Measurements from ENCODE around the gene PPFIA1.

The PPFIA1 gene

GRCh38 chr11:70352601-70353000, 82.1 kb downstream of the PPFIA1 start:
- in situ Hi-C loops (cut with MboI; ENCODE audit: low sequenced_read_pairs) = no loop called here

- in situ Hi-C loops (cut with MboI; ENCODE audit: low sequenced_read_pairs) = no loop called here
These were observed 82.8 kb downstream of the PPFIA1 start for GRCh38 chr11:70353329-70353728.

DNA sequence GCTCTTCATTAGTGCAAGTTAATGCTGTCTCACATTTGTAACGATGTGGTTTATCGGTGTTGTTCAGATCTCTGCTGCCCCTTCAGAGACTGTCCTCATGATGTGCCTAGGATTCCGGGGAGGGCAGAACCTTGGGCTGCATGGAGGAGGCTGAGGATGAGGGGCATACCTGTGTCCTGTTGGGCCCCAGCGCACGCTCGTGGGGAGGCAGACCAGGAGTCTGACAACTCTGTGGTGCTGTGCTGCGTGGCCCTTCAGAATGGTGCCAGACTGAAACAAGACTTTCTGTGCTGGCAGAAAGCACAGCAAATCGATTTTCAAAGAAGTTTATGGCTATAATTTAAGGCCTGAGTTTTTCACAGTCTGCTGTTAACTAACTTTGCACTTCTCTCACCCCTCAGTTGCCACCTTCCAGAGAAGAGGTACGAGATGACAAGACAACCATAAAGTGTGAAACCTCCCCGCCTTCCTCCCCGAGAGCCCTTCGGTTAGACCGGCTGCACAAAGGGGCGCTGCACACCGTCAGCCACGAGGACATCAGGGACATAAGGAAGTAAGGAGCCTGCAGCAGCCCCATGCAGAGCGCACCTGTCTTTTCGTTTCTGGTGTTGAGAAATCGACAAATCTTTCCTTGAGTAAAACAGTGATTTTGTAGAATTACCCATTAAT, 83.5 kb downstream of the PPFIA1 start:
- in situ Hi-C loops (cut with MboI; ENCODE audit: low sequenced_read_pairs) = no loop called here

DNA sequence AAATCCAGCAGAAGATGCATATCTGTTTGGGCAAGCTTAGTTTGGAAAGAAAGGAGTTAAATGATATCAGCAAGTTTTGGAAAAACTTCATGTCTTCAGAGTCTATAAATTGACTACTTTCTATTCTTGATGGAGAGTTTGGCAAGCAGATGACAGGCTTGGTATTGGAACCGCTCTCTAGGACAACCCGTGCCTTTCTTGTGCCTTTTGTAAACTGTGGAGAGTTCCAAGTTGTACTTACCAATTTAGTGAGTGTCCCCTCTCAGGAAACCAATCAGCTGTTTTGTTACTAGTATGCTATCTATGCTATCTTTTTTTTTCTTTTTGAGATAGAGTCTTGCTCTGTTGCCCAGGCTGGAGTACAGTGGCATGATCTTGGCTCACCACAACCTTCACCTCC, 84.1 kb downstream of the PPFIA1 start:
- in situ Hi-C loops (cut with MboI; ENCODE audit: low sequenced_read_pairs) = no loop called here

GRCh38 chr11:70358753-70359152, 88.3 kb downstream of the PPFIA1 start:
- in situ Hi-C loops (cut with MboI; ENCODE audit: low sequenced_read_pairs) = no loop called here

DNA sequence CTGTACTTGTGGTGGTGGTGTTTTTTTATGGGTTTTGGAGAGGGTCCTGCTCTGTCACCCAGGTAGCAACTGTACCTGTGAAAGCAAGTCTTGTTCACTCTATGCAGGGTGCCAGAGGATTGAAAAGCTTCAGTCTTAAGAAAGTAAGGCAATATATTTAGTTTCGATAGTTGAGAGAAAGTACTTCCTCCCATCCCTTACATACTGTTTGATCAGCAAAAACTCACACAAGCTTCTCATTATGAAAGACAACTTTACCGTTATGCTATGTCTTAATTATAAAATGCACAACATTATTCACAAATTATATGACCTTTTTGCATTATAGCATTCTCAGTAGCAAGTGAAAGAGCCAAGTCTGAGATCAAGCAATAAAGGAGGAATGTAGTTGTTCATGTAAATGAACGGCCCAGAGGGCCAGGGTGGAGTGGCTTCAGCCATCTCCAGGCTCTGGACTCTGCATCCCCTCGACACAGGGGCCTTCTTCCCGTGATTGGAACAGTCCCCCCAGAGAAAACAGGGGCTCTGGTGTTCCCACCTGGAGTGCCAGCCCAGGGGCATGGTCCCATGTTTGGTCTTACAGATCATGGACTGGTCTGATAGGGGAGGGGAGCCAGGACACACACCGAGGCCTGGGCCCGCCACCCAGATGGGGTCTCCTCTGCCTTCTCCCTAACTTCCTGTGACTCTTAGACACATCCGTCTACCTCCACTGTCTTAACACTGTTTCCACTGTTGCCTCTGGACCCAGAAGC, 89.1 kb downstream of the PPFIA1 start:
- in situ Hi-C loops (cut with MboI; ENCODE audit: low sequenced_read_pairs) = no loop called here

GRCh38 chr11:70360211-70360610, 89.7 kb downstream of the PPFIA1 start:
- in situ Hi-C loops (cut with MboI; ENCODE audit: low sequenced_read_pairs) = no loop called here

DNA sequence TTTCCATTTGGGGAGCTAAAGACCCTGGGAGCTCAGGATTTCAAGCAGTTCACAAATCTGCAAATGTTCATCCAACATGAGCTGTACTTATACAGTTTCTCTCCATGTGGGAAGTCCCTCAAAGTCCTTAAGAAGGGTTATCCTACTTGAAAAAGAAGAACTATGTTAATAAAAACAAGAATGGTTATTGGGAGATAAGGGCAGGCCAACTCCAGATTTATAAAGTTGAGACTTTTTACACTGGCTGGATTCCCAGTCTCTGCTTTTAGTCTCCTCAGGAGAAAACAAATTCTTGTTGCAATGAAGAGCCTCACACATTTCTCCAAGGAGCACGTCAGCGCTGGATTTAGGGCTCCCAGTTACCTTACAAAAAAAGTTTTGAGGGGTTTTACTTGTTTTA, 93.7 kb downstream of the PPFIA1 start:
- in situ Hi-C loops (cut with MboI; ENCODE audit: low sequenced_read_pairs) = no loop called here

- in situ Hi-C loops (cut with MboI; ENCODE audit: low sequenced_read_pairs) = no loop called here
These were observed 94.5 kb downstream of the PPFIA1 start for GRCh38 chr11:70364745-70365543.

DNA sequence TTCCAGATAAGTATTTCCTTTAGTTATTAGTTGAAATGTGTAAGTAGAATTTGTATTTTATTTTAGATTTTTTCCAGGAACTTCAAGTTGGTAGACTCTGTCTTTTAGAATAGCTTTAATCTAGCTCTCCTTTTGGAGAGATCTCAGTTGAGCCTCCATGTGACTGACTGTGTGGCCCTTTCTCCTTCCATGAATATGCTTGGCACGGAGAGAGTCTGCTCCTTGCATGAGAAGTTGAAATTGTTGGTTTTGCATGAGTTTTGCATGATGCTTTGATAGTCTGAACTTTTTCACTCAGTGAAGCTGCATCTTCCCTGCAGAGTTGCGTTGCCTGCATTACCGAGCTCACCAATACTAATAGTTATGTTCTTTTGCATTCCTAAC, 95.0 kb downstream of the PPFIA1 start:
- in situ Hi-C loops (cut with MboI; ENCODE audit: low sequenced_read_pairs) = no loop called here

DNA sequence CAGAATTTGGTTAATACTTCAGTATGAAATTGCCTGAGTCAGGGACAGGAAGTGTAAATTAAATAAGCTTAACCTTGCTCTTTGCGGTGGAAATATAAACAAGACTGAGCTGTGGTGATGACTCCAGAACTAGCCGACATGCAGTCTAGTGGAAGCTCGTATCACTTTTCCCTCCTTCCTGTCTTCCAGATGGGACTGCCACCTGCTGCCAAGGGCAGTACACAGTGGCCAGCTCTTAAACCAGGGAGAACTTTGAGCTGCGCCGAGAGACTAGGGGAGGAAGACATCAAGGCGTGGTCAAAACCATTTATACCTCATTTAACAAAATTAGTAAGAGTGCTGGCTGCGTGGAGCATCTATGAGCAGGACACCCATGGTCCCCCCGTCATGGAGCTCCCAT, 96.6 kb downstream of the PPFIA1 start:
- in situ Hi-C loops (cut with MboI; ENCODE audit: low sequenced_read_pairs) = no loop called here

DNA sequence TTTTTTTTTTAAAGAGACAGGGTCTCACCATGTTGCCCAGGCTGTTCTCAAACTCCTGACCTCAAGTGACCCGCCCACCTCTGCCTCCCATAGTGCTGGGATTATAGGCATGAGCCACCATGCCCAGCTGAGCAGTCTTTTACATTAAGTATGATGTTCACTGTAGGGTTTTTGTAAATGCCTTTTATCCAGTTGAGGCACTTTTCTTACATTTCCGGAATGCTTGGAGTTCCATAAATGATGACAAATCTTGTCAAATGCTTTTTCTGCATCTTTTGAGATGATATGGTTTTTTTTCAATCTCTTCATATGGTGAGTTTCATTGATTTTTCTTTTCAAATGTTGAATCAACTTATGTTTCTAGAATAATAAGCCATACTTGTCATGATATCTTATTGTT, 98.5 kb downstream of the PPFIA1 start:
- in situ Hi-C loops (cut with MboI; ENCODE audit: low sequenced_read_pairs) = no loop called here

GRCh38 chr11:70371241-70371640, 100.8 kb downstream of the PPFIA1 start:
- in situ Hi-C loops (cut with MboI; ENCODE audit: low sequenced_read_pairs) = no loop called here

- in situ Hi-C loops (cut with MboI; ENCODE audit: low sequenced_read_pairs) = no loop called here
These were observed 101.6 kb downstream of the PPFIA1 start for GRCh38 chr11:70372076-70372475.

- in situ Hi-C loops (cut with MboI; ENCODE audit: low sequenced_read_pairs) = no loop called here
These were observed 106.1 kb downstream of the PPFIA1 start for GRCh38 chr11:70376621-70377020.

DNA sequence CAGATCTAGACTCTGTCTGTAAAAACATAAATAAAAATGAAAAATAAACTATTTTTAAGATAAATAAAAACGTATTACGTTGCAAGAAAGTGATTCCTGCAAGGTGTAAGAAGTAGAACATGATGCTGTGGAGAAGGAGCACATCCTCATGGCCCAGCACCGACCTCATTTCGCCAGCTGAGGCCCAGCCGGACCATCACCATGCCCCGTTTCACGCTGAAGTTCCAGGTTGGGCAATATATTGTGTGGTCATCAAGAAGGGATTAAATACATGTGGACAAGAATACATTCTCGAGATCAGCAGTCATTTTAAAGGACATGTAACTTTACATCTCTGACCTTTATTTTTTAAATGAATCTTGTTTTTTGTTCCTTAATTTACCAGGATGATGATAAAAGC, 107.2 kb downstream of the PPFIA1 start:
- in situ Hi-C loops (cut with MboI; ENCODE audit: low sequenced_read_pairs) = no loop called here

DNA sequence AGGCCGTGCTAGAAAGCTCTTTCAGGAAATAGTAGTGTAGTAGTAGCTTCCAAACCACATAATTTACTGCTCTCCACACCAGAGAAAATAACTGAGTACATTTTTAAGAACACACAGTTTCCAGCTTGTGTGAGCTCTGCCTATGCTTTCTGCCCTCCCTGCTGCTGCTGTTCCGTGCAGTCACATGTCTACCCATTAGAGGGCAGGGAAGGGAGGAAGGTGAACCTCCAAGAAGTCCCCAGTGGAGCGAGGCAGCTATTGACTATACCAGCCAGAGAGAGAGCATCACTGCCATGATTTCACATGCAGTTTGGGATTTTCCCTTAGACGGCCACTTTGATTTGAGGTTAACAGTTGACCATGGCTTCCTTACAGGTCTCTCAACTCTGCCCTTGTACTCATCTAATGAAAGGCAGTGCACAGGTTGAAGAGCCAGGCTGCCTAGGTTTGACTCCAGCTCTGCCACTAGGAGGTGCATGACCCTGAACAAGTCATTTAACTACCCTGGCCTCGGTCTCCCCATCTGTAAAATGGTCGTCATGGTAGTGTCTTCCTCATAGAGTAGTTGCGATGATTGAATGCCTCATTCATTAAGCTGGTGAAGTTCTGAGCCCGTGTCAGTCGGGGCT, 108.1 kb downstream of the PPFIA1 start:
- in situ Hi-C loops (cut with MboI; ENCODE audit: low sequenced_read_pairs) = no loop called here

DNA sequence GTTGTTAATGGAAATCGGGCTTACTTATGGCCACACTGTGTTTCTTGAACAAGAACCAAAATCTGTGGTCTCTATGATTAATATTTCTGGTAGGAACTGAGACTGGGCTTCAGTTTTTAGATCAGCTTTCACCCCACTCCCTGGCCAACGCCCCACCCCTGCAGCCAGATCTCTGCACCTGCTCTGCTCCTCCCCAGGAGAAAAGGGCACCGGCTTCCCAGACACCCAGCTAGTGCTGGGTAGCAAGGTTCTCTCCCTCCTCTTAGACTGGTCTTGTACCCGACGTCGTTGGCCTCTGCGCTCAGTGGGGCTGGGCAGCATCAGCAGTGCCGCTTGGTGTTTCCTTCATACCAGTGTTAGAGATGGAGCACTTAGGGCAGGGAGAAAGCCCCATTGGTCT, 110.9 kb downstream of the PPFIA1 start:
- in situ Hi-C loops (cut with MboI; ENCODE audit: low sequenced_read_pairs) = no loop called here

DNA sequence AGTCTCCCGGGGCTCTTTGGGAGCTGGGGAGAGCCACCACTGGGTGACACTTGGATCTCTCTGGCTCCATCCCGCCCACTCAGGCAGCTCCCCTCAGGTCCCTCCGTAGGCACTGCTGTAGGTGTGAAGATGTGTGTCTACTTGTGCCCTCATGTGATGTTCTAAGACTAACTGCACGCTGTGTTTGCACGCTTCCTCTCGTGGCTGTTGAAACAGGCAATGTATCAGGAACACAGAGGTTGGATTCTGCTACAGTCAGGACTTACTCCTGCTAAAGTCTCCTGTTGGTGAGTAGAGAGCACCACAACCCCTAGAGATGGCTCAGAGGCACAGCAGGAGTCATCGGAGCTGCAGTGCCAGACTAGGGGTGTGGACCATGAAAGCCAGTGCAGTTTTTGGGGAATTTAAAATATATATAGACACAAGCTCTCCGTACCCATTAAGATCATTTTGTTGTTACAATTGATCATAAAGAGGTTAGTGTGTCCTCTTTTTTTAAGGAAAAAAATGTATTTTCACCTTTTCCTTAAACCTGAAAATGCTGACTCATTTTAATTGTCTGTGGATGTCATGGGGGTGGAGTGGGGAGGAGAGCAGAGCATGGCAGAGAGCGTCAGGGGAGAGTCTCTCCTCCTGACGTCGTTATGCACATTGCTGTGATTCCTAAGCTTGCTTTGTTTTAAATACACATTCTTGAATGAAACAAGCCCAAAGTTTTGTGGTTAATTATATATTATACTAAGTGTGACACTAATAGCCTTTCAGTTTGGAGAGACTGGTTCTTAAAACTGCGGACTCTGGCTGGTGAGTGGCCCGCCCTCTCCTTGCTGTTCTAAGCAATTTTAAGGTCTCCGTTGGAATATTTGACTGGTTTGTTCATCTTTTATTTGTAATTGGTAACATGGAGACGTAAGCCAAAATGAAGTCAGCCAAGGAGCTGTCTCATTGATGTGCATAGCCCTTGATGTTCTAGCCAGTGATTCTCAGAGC, 111.7 kb downstream of the PPFIA1 start:
- in situ Hi-C loops (cut with MboI; ENCODE audit: low sequenced_read_pairs) = no loop called here
